Neural cell (in vitro differentiated cells): ENCODE measurements around the gene SOAT2. TPM values are rescaled to one million over a fixed set of nuclear protein-coding genes. Genes with fewer than 3 reads are reported as not detected.

Experiments
- H2AFZ ChIP-seq: fragments of 200-600, 300-800 bp; sonication (generic), shearing (Covaris generic); 2 replicates; pipeline ENCODE4 v1.6.0; 2014; ENCODE audit warnings: low read depth, mild to moderate bottlenecking, antibody characterized with exemption, low read length, moderate library complexity
- H3F3A ChIP-seq: fragments of 200-600 bp; shearing (Covaris generic); 2 replicates; pipeline ENCODE4 v1.6.1; 2016; ENCODE audit warnings: mild to moderate bottlenecking, moderate library complexity, mixed read lengths, antibody characterized with exemption, low read length; ENCODE audit not compliant: insufficient read depth, poor library complexity, severe bottlenecking
- H3K27ac ChIP-seq: fragments of 200-600, 300-800 bp; sonication (generic), shearing (Covaris generic); 2 replicates; pipeline ENCODE4 v1.5.1; 2014; ENCODE audit warnings: mild to moderate bottlenecking, low read length, moderate library complexity
- H3K27me3 ChIP-seq: fragments of 300-800, 200-600 bp; sonication (generic), shearing (Covaris generic); 2 replicates; pipeline ENCODE4 v1.6.0; 2014; ENCODE audit warnings: mild to moderate bottlenecking, low read depth, low read length, moderate library complexity; ENCODE audit not compliant: insufficient read depth
- H3K36me3 ChIP-seq: fragments of 300-800, 200-600 bp; sonication (generic), shearing (Covaris generic); 2 replicates; pipeline ENCODE4 v1.5.1; 2014; ENCODE audit warnings: mild to moderate bottlenecking, antibody characterized with exemption, low read length, moderate library complexity; ENCODE audit not compliant: insufficient read depth
- H3K4me2 ChIP-seq: fragments of 300-800, 200-600 bp; sonication (generic), shearing (Covaris generic); 2 replicates; pipeline ENCODE4 v1.6.0; 2014; ENCODE audit warnings: mild to moderate bottlenecking, low read length
- H3K4me3 ChIP-seq: fragments of 300-800, 200-600 bp; sonication (generic), shearing (Covaris generic); 2 replicates; pipeline ENCODE4 v1.5.1; 2014; ENCODE audit warnings: mild to moderate bottlenecking, low read length, moderate library complexity
- H3K79me2 ChIP-seq: fragments of 200-600 bp; shearing (Covaris generic); replicated peaks from 2 replicates; pipeline ENCODE4 v1.6.0; 2014; ENCODE audit warnings: mild to moderate bottlenecking, low read length, moderate library complexity; ENCODE audit not compliant: insufficient read depth
- H3K9ac ChIP-seq: fragments of 300-800, 200-600 bp; sonication (generic), shearing (Covaris generic); 2 replicates; pipeline ENCODE4 v1.6.1; 2016; ENCODE audit warnings: mild to moderate bottlenecking, low read length, mixed read lengths
- H3K9me2 ChIP-seq: fragments of 200-600 bp; shearing (Covaris generic); 2 replicates; pipeline ENCODE4 v1.6.1; 2016; ENCODE audit warnings: mild to moderate bottlenecking, low read length, mixed read lengths; ENCODE audit not compliant: insufficient read depth
- H3K9me3 ChIP-seq: fragments of 200-600, 300-800 bp; sonication (generic), shearing (Covaris generic); 2 replicates; pipeline ENCODE4 v1.6.1; 2016; ENCODE audit warnings: mild to moderate bottlenecking, mixed run types, low read length, moderate library complexity, mixed read lengths
- H4K20me1 ChIP-seq: fragments of 200-600 bp; shearing (Covaris generic); 2 replicates; pipeline ENCODE4 v1.6.1; 2016; ENCODE audit warnings: mild to moderate bottlenecking, mixed run types; ENCODE audit not compliant: insufficient read depth
- CTCF ChIP-seq: fragments of 450-650 bp; IDR thresholded peaks from 2 replicates; pipeline ENCODE4 v1.5.1; 2014; ENCODE audit warnings: antibody characterized with exemption, mild to moderate bottlenecking, moderate library complexity; ENCODE audit not compliant: poor library complexity, severe bottlenecking
- EP300 ChIP-seq: fragments of 450-650 bp; conservative IDR thresholded peaks from 2 replicates; pipeline ENCODE4 v1.6.1; 2014; ENCODE audit warnings: antibody characterized with exemption, mild to moderate bottlenecking, moderate library complexity; ENCODE audit not compliant: poor library complexity, severe bottlenecking
- EZH2 ChIP-seq: fragments of 200-600, 300-800 bp; shearing (Covaris generic), sonication (generic); IDR thresholded peaks from 2 replicates; pipeline ENCODE4 v1.6.1; 2014; ENCODE audit warnings: antibody characterized with exemption, low read length, borderline replicate concordance, mild to moderate bottlenecking; ENCODE audit not compliant: insufficient read depth, poor library complexity, severe bottlenecking
- MXI1 ChIP-seq: fragments of 450-650 bp; conservative IDR thresholded peaks from 2 replicates; pipeline ENCODE4 v1.6.1; 2014; ENCODE audit warnings: antibody characterized with exemption, mild to moderate bottlenecking; ENCODE audit not compliant: poor library complexity, severe bottlenecking
- POLR2AphosphoS5 ChIP-seq: IDR thresholded peaks from 2 replicates; pipeline ENCODE4 v1.6.1; 2012
- RAD21 ChIP-seq: fragments of 450-650 bp; conservative IDR thresholded peaks from 2 replicates; pipeline ENCODE4 v1.6.1; 2014; ENCODE audit warnings: antibody characterized with exemption, mild to moderate bottlenecking, moderate library complexity
- REST ChIP-seq: IDR thresholded peaks from 2 replicates; pipeline ENCODE4 v1.6.1; 2012; ENCODE audit warnings: borderline replicate concordance
- SMC3 ChIP-seq: fragments of 450-650 bp; conservative IDR thresholded peaks from 2 replicates; pipeline ENCODE4 v1.6.1; 2014; ENCODE audit warnings: antibody characterized with exemption, mild to moderate bottlenecking, moderate library complexity; ENCODE audit not compliant: poor library complexity
- TAF1 ChIP-seq: IDR thresholded peaks from 2 replicates; pipeline ENCODE4 v1.6.1; 2012; ENCODE audit warnings: low read depth
- polyA plus RNA-seq: library from polyadenylated mRNA; depleted of rRNA; stranded (reverse); fragments of >200 nt; gene quantifications from 2 replicates; pipeline ENCODE4 v1.2.3, GENCODE V29; 2014

SOAT2 gene
- polyA plus RNA-seq, 1 donor from 2014 or later = not detected

GRCh38 chr12:53124352-53124723 lies 21.1 kb downstream of the SOAT2 start:
- no peaks in the 10 kb centered on the region for H3K27me3 ChIP-seq
- H3K9ac ChIP-seq = no peak overlapping the region
- no peak overlapping the region for H3K4me2 ChIP-seq
- H3F3A ChIP-seq = no peaks in the 10 kb centered on the region
- H3K9me3 ChIP-seq = no peaks in the 10 kb centered on the region
- H3K36me3 ChIP-seq = no peaks in the 10 kb centered on the region
- H4K20me1 ChIP-seq = no peaks in the 10 kb centered on the region
- no peak overlapping the region for H2AFZ ChIP-seq
- H3K9me2 ChIP-seq = no peaks in the 10 kb centered on the region
- no peak overlapping the region for H3K27ac ChIP-seq
- H3K4me3 ChIP-seq = no peak overlapping the region
- H3K79me2 ChIP-seq = no peaks in the 10 kb centered on the region
- TF ChIP-seq EZH2 (no peak), POLR2AphosphoS5 (no peak), SMC3 (no peak), RAD21 (no peak), CTCF (no peak), TAF1 (no peak), EP300 (no peak), REST (no peak)

- H3K27me3 ChIP-seq = no peaks in the 10 kb centered on the region
- H3K36me3 ChIP-seq = no peaks in the 10 kb centered on the region
- H4K20me1 ChIP-seq = no peaks in the 10 kb centered on the region
- no peaks in the 10 kb centered on the region for H3K9me3 ChIP-seq
- no peaks in the 10 kb centered on the region for H3K79me2 ChIP-seq
- no peak overlapping the region for H2AFZ ChIP-seq
- H3K9ac ChIP-seq = no peak overlapping the region
- TF ChIP-seq EP300 = no peak
- TF ChIP-seq CTCF = no peak
- no peak for TF ChIP-seq SMC3
- no peak for TF ChIP-seq MXI1
- TF ChIP-seq TAF1 = no peak
- TF ChIP-seq REST = no peak
- no peak for TF ChIP-seq RAD21
- no peak for TF ChIP-seq EZH2
- TF ChIP-seq POLR2AphosphoS5 = no peak
- no peaks in the 10 kb centered on the region for H3F3A ChIP-seq
- H3K4me2 ChIP-seq = no peak overlapping the region
- H3K9me2 ChIP-seq = no peaks in the 10 kb centered on the region
- H3K27ac ChIP-seq = no peak overlapping the region
- no peak overlapping the region for H3K4me3 ChIP-seq
Observed at GRCh38 chr12:53127169-53127568, 23.9 kb downstream of the SOAT2 start.
